ENCODE data around the gene PERM1. TPM values are rescaled to one million over a fixed set of nuclear protein-coding genes. Genes with fewer than 3 reads are reported as not detected.

The PERM1 gene
- total RNA-seq, 4 donors from 2014 or later, result 0.39 to 1.9 (median 1.4) TPM; not detected in 1

GRCh38 chr1:972726-973458 is 9.0 kb downstream of the PERM1 start:
- peaks cover 0 to 14% (median 5%) of the 10 kb centered on the region in 3 donors for H3K4me1 ChIP-seq
- no peak overlapping the region for H3K27ac ChIP-seq
- WGBS, 2 donors (ENCODE audit: low coverage in 1 of 2), result 40% methylated on average over 1 of the region's 28 CpGs; no CpG with 5 or more reads in 1 of the 2 donors
- no peaks in the 10 kb centered on the region for H3K9me3 ChIP-seq
- H3K27me3 ChIP-seq, result peaks cover 86% of the 10 kb centered on the region
- H3K36me3 ChIP-seq, result no peaks in the 10 kb centered on the region
- H3K4me3 ChIP-seq, result no peak overlapping the region
- no peak for ATAC-seq
- no peak for TF ChIP-seq POLR2A (IDR thresholded peaks at IDR 0.05)
- no peak for TF ChIP-seq POLR2AphosphoS5 (IDR thresholded peaks at IDR 0.05)
- no peak for TF ChIP-seq CTCF (IDR thresholded peaks at IDR 0.05)
- TF ChIP-seq EP300 (IDR thresholded peaks at IDR 0.05), result no peak

- no peak overlapping the region for H3K27ac ChIP-seq
Measured at GRCh38 chr1:971751-972506, 10.0 kb downstream of the PERM1 start.

GRCh38 chr1:970973-971730 is 10.7 kb downstream of the PERM1 start:
- TF ChIP-seq EP300 (IDR thresholded peaks at IDR 0.05), result no peak
- TF ChIP-seq CTCF (IDR thresholded peaks at IDR 0.05), result no peak
- TF ChIP-seq POLR2AphosphoS5 (IDR thresholded peaks at IDR 0.05), result no peak
- TF ChIP-seq POLR2A (IDR thresholded peaks at IDR 0.05), result no peak
- no peaks in the 10 kb centered on the region for H3K36me3 ChIP-seq
- no peak overlapping the region for H3K27ac ChIP-seq
- ATAC-seq, result no peak
- no peak overlapping the region for H3K4me3 ChIP-seq
- no CpG with 5 or more reads among the region's 42 CpGs for WGBS, 2 donors (ENCODE audit: low coverage in 1 of 2)
- peaks cover 0 to 26% (median 13%) of the 10 kb centered on the region in 3 donors for H3K4me1 ChIP-seq
- no peaks in the 10 kb centered on the region for H3K9me3 ChIP-seq
- H3K27me3 ChIP-seq, result peaks cover 92% of the 10 kb centered on the region

More at GRCh38 chr1:971751-972506, 10.0 kb downstream of the PERM1 start:
- ATAC-seq, result no peak
- H3K36me3 ChIP-seq, result no peaks in the 10 kb centered on the region
- H3K4me3 ChIP-seq, result no peak overlapping the region
- peaks cover 96% of the 10 kb centered on the region for H3K27me3 ChIP-seq
- TF ChIP-seq POLR2A (IDR thresholded peaks at IDR 0.05) (no peak), POLR2AphosphoS5 (IDR thresholded peaks at IDR 0.05) (no peak), CTCF (IDR thresholded peaks at IDR 0.05) (no peak), EP300 (IDR thresholded peaks at IDR 0.05) (no peak)
- H3K4me1 ChIP-seq, result peaks cover 0 to 22% (median 9%) of the 10 kb centered on the region in 3 donors
- no peaks in the 10 kb centered on the region for H3K9me3 ChIP-seq
- 80% methylated on average over 1 of the region's 34 CpGs; no CpG with 5 or more reads in 1 of the 2 donors for WGBS, 2 donors (ENCODE audit: low coverage in 1 of 2)

GRCh38 chr1:970242-970972 is 11.5 kb downstream of the PERM1 start:
- Histone ChIP-seq H3K27me3 (peaks cover 84% of the 10 kb centered on the region), H3K4me1 (peaks cover 0 to 23% (median 13%) of the 10 kb centered on the region in 3 donors), H3K27ac (no peak overlapping the region), H3K9me3 (no peaks in the 10 kb centered on the region), H3K4me3 (no peak overlapping the region), H3K36me3 (no peaks in the 10 kb centered on the region)
- ATAC-seq, result no peak
- no peak for TF ChIP-seq POLR2A (IDR thresholded peaks at IDR 0.05)
- no peak for TF ChIP-seq POLR2AphosphoS5 (IDR thresholded peaks at IDR 0.05)
- TF ChIP-seq EP300 (IDR thresholded peaks at IDR 0.05), result no peak
- no peak for TF ChIP-seq CTCF (IDR thresholded peaks at IDR 0.05)
- WGBS, 2 donors (ENCODE audit: low coverage in 1 of 2), result 0% methylated on average over 1 of the region's 33 CpGs; no CpG with 5 or more reads in 1 of the 2 donors

Data from gastroesophageal sphincter (tissue), 4 donors.